HG02759 (cell line): ENCODE measurements around the gene SLIT1.

Experiments used
- ATAC-seq: cut with Tn5 transposase; IDR thresholded peaks from one replicate; pipeline ENCODE4 v1.9.1; 2021; ENCODE audit warnings: mild to moderate bottlenecking, moderate library complexity; ENCODE audit not compliant: unreplicated experiment

SLIT1 gene

DNA sequence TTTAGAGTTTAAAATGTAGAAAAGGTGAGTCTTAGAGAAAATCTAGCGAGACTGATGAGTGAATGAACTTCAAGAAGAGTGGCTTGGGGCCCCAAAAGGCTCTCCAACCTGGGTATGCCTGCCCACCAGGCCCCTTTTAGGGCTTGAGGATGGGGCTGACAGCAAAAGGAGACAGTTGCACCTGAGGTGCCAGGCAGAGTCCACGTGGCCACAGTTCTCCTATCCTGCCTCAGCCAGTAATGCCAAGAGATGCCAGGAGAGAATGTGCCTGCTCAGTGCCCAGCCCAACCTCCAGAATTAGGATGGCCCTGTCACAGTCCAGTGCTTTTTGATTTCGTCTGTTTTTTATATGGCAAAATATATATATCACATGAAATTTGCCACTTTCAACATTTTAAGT lies 156.5 kb downstream of the SLIT1 start:
- no peak for ATAC-seq

DNA sequence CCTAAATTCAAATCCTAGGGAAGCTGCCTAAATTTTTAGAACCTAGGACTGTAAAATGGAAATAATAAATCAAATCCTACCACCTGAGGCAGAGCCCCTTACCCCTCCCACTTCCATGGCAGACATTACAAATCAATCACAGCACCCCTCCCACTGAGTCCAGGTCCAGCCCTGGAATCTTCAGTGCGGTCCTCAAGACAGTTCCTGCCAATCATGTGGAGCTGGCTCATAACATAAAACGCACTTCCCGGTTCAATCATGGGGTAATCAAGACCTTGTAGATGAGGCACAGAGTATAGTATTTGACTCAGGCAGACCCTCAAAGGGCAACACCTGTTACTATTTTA lies 157.0 kb downstream of the SLIT1 start:
- ATAC-seq: no peak

DNA sequence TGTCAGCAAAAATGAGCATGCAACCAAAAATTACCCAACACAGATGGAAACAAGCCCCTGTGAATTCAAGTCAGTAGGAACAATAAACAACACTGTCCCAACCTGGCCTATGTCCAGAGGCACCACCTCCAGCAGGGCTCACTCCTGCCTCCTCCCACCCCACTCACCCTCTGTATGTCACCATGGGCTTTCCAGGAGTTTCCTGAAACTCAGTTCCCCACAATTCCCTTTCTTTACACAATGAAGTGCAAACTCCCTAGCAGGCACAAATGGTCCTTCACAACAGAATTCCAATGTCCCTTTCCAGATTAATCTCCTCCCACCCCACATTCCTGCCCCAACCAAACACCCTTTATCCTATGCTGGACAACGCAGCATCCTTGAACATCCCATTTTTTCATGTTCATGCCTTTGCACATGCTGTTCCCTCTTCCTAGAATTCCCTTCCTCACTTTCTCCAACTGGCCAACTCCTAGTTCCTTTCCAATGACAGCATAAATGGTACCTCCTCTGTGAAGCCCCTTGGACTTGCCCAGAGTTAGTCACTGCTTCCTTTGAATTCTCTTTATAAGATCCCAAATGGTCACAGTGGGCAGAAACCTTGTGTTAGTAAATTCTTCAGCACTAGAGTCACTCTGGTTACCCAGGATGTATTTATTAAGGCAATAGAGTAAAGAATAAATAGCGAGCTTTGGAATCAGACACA lies 157.5 kb downstream of the SLIT1 start:
- ATAC-seq: no peak

DNA sequence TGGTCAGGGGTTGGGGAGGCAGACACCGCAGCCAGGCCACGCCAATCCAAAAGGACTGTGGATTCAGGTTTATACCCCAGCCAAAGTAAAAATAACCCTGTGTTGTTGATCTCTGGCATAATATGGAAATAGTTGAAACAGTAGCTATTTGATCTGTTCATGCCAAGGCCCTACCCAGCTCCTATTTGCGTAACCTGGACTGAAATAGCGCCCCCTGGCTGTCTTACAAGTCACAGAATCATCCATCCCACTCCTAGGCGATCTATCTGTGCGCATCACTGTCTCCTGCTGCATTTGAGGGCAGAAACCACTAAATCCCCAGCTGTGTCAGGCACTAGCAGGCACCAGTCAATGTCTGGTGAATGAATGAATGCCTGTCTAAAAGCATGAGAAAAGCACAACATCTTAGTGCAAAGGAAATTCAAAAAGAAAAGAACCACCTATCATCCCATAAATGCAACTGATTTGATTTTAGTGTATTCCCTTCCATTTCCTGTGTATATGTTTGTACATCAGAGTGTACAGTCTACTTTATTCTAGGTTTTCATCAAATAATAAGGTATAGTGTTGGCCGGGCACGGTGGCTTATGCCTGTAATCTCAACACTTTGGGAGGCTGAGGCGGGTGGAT lies 160.0 kb downstream of the SLIT1 start:
- ATAC-seq: no peak

DNA sequence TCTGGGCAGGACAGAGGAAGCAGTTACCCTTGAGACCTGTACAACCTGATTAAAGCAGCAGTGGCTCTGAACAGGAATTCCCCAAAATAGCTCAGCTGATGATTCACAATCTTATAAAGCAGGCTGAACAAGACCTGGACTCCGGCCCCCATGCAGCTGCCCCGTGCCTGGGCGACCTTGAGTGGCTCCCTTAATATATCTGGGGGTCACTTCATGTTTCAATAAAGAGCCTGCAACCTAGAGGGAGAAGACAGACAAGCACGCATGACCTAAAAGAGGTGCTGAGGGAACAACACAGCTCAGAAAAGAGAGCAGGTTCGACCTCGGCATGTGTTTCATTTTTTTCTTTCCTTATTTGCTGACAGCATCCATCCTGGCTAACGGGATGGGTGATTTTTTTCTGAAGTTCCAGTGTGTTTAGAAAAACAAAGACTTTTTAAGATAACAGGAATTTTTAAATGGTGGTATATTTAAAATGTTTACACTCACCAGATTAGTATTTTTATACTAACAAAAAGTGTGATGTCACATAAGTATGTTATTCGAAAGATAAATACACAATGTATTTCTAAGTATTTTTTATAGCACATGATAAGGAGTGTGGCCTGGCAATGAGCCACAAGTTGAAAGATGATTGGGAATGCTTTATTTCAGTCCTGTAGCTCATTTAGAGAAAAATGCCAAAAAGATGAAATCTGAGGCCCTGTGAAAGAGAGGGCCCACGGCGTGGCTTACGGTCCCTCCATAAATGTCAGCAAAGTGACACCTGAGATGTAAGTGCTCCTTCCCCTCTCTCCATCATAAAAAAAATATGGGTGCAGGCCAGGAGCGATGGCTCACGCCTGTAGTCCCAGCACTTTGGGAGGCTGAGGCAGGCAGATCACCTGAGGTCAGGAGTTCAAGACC lies 161.3 kb downstream of the SLIT1 start:
- ATAC-seq: no peak

DNA sequence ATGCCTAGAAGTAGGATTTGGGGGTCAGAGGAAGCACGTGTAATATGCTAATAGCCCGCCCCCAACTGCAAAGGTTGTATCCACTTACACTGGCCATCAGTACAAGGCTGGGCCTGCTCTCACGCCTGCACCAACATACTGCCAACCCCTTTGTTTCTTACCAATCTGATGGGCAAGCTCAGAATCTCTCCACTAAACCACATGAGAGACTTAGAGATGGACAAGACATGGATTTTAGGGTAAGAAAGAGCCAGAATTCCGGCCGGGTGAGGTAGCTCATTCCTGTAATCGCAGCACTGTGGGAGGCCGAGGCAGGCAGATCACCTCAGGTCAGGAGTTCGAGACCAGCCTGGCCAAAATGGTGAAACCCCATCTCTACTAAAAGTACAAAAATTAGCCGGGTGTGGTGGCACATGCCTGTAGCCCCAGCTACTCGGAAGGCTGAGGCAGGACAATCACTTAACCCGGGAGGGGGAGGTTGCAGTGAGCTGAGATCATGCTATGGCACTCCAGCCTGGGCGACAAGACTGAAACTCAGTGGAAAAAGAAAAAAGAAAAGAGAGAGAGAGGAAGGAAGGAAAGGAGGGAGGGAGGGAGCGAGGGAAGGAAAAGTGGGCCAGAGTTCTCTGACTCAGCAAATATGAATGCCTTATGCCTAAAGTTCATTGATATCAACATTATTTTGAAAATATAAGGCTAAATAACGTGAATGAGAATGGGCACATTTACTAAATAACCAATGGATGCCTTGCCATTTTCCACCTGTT lies 162.2 kb downstream of the SLIT1 start:
- ATAC-seq: no peak

DNA sequence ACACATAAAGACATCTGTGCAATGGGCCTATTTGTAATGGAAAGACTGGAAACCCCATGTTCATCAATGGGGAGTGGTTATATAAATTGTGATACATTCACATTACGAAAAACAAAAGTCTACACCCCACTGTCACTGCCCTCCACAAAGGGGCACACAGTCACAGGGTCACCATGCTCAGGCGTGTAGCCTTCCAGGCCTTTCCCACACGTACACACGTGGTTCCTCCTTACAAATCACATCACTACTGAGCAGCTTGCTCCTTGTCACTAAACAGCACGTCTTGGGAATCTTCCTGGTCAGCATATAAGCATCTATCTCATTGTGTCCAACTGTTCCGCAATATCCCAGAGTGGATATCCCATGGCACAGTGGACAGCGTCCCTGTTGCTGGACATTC lies 163.1 kb downstream of the SLIT1 start:
- ATAC-seq: no peak

DNA sequence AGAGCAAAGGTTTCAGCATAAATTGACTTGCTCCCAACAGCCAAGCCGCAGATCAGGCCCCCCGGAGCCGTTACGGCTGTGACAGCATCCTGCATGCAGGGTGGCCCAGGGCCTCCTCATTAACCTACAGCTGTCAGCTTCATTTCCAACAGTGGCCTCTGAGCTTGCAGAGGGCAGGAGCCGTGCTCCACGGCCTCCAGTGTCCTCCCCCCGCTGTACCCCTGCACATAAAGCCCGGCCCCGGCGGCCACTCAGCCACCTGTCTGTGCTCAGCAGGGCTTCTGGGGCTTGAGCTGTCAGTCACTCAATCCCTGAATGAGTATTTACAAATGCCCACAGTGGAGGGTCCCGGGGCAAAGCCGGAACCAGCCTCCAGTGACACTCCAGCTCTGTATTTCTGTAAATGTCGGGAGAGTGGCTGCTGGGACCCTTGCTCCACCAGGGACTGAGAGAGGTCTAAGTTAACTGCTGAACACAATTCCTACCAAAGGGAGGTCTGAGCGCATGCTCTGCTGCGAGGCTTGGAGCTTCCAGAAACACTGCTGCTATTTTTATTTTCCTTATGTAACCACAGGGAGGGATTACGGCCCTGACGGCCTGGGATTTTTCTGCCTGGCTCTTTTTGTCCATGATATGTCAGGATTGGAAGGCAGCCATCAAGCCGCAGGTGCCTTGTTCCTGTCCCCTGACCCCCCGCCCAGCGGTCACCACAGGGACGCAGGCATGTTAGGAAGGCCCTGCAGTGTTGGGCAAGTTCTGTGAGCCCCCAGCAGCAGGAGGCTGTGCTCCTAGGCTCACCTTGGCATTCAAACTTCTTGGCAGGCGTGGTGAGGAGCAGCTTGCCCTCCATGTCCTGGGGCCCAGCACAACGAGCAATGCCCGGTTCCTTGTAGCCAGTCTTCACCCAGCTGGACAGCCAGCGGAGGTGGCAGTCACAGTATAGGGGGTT lies 165.0 kb downstream of the SLIT1 start:
- ATAC-seq: no peak

DNA sequence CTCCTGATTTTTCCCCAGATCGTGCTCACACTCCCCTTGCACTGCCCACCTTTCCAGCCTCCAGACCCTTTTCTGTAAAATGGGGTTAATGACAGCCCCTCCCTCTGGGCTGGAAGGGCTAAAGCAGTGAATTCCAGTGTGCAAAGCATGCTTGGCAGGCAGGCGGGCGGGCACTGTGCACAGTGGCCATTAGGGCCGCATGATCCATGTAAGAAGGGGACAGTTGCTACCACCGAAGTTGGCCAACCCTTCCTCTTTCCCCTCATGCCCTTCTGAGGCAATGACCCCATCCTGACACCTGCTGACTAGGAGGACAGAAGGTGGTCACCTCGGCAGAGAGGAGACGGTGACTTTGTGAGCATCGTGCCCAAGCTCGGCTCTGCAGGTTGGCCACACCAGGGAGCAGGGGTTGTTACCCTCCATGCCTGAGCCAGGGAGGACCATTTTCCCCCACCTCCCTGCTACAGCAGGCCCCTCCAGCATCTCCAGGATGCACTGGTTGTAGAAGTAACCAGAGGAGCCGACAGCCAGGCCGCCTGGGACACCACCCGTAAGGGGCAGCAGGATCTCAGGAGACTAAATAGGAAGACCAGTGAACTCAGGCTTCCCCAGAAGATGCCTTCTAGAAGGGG lies 166.4 kb downstream of the SLIT1 start:
- ATAC-seq: no peak

DNA sequence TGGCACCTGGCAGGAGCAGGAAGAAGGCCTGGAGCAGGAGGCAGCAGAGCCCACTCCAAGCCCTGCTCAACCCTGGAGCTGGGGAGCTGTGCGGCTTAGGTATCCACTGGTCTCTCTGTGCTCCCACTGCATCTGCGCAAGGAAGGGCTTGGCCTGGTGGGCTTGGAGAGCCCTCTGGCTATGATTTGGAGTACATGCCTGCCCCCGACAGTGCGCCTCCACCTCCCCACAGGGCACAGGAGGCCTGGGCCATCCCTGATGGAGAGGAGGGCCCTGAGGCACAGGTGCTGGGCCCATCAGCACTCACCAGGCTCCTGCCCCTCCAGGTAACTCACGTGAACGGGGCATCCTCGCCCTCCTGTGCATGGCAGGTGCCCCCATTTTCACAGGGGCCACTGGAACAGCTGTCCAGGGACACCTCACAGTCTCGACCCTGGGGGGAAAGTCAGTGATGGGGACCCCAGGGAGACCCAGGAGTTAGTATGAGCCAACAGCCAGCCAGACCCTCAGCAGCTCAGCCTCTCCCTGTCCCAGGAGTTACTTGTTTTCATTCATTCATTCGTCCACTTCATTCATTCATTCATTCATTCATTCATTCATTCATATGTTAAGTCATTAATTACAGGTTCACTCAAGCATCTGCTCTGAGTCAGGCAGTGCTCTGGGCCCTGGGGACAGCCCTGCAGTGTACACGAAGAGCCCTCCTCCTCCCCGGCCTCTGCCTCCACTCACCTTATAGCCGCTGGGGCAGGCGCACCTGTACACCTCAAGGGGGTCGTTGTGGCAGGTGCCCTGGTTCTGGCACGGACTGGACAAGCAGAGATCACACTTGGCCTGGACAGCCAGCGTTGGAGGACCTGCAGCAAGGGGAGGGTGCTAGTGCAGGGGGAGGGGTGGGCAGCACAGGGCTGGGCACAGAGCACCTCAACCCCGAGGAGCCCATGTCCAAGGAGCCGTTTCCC lies 167.2 kb downstream of the SLIT1 start:
- no peak for ATAC-seq

DNA sequence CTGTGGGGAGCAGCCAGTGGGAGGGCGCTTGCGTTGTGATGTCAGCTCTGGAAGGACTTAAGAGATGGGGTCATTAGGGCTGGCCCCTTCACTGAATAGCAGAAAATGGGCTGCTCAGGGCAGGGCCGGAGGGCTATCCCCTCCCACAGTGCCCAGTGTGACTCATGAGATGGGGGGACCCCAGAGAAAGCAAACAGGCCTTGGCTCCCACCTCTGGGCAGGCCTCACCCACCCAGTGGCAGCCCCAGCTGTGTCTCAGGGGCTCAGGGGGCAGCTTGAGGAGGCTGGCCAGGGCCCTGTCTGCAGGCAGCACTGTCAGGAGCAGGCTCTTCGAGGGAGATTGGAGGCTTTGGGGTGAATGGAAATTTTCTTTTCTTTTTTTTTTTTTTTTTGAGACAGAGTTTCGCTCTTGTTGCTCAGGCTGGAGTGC lies 168.3 kb downstream of the SLIT1 start:
- ATAC-seq: no peak

DNA sequence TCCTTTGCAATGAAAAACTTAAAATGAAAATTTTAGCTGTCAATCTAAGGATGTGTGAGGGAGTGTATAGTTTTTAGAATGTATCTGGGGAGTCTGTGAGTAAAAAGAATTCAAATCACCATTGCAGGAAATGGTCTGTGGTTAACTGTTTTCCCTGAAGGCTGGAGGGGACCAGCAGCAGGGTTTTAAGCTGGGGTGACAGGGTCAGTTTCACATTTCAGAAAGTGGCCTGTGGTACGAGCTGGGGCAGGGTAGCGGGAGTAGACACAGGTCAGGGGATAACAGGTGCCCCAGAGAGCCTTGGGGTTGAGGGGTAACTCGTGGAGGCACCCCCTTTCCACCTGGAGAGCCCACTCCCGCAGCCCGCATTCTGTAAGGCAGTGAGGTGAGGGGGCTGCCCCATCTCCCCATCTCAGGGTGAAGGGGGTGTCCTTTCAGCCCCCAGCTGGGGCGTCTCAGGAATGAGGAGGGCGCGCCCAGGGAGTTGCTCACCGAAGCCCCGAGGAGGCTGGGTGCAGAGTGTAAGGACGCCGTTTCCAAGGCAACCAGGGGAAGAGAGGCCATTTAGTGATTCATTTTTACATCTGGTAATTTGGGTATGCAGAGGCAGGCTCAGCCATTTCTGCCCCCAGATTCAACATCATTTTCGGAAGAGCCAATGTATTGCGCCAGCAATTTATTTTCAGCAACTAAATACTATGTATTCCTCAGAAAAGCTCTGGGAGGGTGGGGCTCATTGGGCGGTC lies 168.9 kb downstream of the SLIT1 start:
- peak; percentile 79 for ATAC-seq

DNA sequence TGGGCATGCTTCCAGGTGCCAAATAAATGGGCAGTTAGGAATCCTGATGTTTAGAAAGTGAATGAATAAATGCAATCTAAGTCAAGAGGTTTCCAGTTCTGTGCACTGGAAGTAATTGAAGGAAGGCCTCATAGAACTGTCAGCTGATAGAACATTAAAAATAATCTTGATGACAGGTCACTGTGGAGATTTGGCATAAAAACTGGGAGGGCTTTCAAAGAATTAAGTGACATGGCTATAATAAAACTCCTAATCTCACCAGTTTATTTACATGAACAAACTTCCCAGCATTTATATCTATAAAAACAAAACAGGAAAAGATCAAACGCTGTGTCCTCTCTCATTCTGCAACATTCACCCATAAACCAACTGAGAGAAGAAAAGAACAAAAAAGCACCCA lies 170.5 kb downstream of the SLIT1 start:
- no peak for ATAC-seq

DNA sequence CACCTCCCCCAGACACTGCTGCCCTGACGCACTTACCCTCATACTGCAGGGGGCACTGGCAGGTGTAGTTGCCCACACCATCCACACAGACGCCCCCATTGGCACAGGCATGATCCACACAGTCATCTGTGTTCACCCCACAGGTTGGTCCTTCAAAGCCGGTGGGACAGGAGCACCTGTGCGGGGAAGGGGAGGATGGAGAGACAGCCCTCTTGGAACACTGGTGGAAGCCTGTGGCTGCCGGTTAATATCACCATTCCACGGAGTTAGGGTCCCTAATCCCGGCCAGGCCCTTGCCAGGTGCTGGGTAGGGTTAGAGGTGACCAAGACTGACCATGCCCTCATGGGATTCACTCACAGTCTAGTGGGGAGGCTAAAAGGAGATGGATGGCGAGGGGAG lies 171.8 kb downstream of the SLIT1 start:
- no peak for ATAC-seq

DNA sequence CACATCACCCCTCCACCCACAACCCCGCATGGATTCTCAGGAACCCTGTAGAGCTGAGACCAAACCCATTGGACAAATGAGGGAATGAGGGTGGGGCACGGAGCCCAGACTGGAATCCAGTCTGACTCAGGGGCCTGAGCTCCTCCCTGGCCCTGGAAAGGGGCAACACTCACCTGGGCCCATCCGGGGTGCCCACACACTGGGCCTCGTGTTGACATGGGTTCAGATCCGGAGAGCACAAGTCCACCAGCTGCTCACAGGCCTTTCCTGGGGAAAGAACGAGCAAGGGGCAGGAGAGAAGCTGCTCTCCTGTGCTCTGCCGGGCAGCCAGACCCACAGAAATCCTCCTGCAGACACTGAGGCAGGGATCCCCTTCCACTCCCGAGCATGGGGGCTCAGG lies 172.2 kb downstream of the SLIT1 start:
- ATAC-seq: no peak

DNA sequence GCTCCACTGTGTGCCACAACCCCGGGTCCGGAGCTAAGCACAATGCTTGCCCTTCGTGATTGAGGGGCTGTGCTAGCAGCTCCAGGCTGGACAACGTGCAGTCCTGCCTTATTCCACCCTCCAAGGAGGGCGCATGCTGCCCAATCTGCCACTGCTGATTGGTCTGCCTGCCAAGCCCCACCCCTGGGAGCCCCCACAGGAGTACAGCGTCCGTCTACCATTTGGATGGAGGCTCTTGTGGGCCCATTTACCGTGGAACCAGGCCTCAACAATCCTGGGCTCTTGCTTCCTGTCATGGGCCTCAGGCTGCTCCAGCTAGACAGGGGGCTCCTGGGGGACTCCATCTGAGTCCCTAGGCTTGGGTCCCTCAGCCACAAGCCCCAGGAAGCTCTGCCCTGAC lies 173.3 kb downstream of the SLIT1 start:
- ATAC-seq: no peak

DNA sequence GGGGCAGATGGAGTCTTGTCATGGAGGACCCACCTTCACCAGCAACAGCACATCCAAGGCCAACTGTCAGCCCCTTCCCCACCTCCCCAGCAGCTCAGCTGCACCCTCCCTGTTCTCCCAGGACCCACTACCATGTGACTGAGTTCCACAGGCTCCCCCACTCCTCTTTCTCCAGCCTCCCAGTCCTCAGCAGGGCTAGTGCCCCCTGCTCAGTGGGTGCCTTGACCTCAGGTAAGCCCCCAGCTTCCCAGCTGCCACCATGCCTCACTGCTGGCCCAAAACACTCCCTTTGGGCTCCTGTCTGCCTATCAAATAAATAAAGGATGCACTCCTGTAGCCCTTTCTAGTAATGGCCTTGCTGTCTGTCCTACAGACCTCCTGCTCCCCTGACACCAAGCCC lies 174.4 kb downstream of the SLIT1 start:
- ATAC-seq: no peak

DNA sequence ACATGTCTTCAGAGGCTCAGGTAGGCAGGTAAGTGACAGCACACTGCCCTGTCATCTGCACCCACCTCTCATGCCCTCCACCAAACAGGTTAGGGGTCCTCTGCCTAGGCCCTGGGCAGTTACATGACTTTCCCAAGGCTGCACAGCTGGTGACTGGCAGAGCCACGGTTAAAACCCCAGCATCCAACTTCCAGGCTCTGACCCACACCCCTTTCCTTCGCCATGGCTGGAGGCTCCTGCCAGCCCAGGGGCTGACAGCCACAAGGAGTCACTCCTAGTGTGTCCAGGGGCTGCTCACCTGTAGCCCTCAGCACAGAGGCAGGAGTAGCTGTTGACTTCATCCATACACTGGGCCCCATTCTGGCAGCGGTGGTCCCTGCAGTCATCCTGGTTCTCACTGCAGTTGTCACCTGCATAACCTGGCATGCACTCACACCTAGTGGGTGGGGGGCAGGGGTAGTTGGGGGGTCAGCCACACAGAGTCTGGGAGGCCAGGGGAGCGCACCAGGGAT lies 175.0 kb downstream of the SLIT1 start:
- no peak for ATAC-seq
